PC-9 (cell line): ENCODE results near the gene NFE2. TPM values are rescaled to one million over a fixed set of nuclear protein-coding genes. Genes with fewer than 3 reads are reported as not detected.
A peak's percentile ranks its signal among the peaks of the same experiment; 100 is the strongest.
"Not testable (repeated sequence)": the region's sequence is repeated elsewhere in the genome, so short reads cannot be mapped to it uniquely, and the experiment has no call there.

Experiments
- BruUV-seq: library from RNA; stranded (reverse); fragments of 400-500 nt; replicated peaks from 2 replicates; lab custom pipeline; 2021; lab: Mats Ljungman, UMichigan
- CTCF ChIA-PET: fragments of 300-600 bp; sonication (Branson Sonifier 250); formaldehyde crosslinking; loops from one replicate; lab custom pipeline; 2022; ENCODE audit warnings: antibody characterized with exemption; lab: Charles Lee
- POLR2A ChIA-PET: fragments of 300-600 bp; sonication (Branson Sonifier 250); formaldehyde crosslinking; loops from one replicate; lab custom pipeline; 2022; ENCODE audit warnings: antibody characterized with exemption; ENCODE audit not compliant: unreplicated experiment; lab: Charles Lee
- DNase-seq, 2 experiments: peaks; one replicate each; pipeline versions ENCODE4 v3.0.0 to v3.0.0-alpha.2; 2015 to 2022; ENCODE audit warnings: mixed read lengths in 1 of 2
- H2AFZ ChIP-seq: fragments of 200-600 bp; sonication (generic); 2 replicates; pipeline ENCODE4 v1.8.1; 2017; ENCODE audit warnings: antibody characterized with exemption
- H3F3A ChIP-seq: fragments of 200-600 bp; sonication (generic); 2 replicates; pipeline ENCODE4 v1.8.1; 2017; ENCODE audit warnings: antibody characterized with exemption, mild to moderate bottlenecking, low read depth; ENCODE audit not compliant: insufficient read depth
- H3K27ac ChIP-seq: fragments of 200-600 bp; sonication (generic); 2 replicates; pipeline ENCODE4 v1.6.1; 2016; ENCODE audit warnings: mixed run types
- H3K27me3 ChIP-seq: fragments of 200-600 bp; sonication (generic); 2 replicates; pipeline ENCODE4 v1.6.1; 2016; ENCODE audit warnings: low read depth, mixed run types; ENCODE audit not compliant: insufficient read depth
- H3K36me3 ChIP-seq: fragments of 200-600 bp; sonication (generic); 2 replicates; pipeline ENCODE4 v1.6.1; 2016; ENCODE audit warnings: low read depth, mixed run types
- H3K4me1 ChIP-seq: fragments of 200-600 bp; sonication (generic); replicated peaks from 2 replicates; pipeline ENCODE4 v1.6.1; 2016; ENCODE audit warnings: mixed run types; ENCODE audit not compliant: insufficient read depth
- H3K4me2 ChIP-seq: fragments of 200-600 bp; sonication (generic); 2 replicates; pipeline ENCODE4 v1.6.1; 2017; ENCODE audit warnings: mixed run types
- H3K4me3 ChIP-seq: fragments of 200-600 bp; sonication (generic); 2 replicates; pipeline ENCODE4 v1.6.1; 2016; ENCODE audit warnings: mixed run types
- H3K79me2 ChIP-seq: fragments of 200-600 bp; sonication (generic); 2 replicates; pipeline ENCODE4 v1.6.1; 2017; ENCODE audit warnings: low read depth, mixed run types
- H3K9me2 ChIP-seq: fragments of 200-600 bp; sonication (generic); 2 replicates; pipeline ENCODE4 v1.8.1; 2017; ENCODE audit warnings: mild to moderate bottlenecking; ENCODE audit not compliant: insufficient read depth
- H3K9me3 ChIP-seq: fragments of 200-600 bp; sonication (generic); 2 replicates; pipeline ENCODE4 v1.8.1; 2016; ENCODE audit warnings: low read depth; ENCODE audit not compliant: insufficient read depth
- H4K20me1 ChIP-seq: fragments of 200-600 bp; sonication (generic); 2 replicates; pipeline ENCODE4 v1.8.1; 2017; ENCODE audit not compliant: insufficient read depth
- EZH2 ChIP-seq: fragments of 200-600 bp; sonication (generic); IDR thresholded peaks from 2 replicates; pipeline ENCODE4 v1.8.0; 2017; ENCODE audit warnings: antibody characterized with exemption, low read depth
- intact Hi-C: fragments of 100-400 bp; cut with micrococcal nuclease; formaldehyde crosslinking; loops from one replicate; pipeline ENCODE4 v1.10.0; 2022; ENCODE audit not compliant: unreplicated experiment
- total RNA-seq: library from RNA; stranded (reverse); gene quantifications from 2 replicates; pipeline ENCODE4 v1.2.3, GENCODE V29; 2021
- TF ChIP-seq, protein P1 (sequence below): fragments of 200-600 bp; sonication (generic); conservative IDR thresholded peaks from 2 replicates; pipeline ENCODE4 v1.6.1; 2017; ENCODE audit warnings: mixed run types, antibody characterized with exemption, mild to moderate bottlenecking, moderate library complexity

The NFE2 gene
- total RNA-seq, 1 experiment from 2014 or later, result 1.5 TPM

DNA sequence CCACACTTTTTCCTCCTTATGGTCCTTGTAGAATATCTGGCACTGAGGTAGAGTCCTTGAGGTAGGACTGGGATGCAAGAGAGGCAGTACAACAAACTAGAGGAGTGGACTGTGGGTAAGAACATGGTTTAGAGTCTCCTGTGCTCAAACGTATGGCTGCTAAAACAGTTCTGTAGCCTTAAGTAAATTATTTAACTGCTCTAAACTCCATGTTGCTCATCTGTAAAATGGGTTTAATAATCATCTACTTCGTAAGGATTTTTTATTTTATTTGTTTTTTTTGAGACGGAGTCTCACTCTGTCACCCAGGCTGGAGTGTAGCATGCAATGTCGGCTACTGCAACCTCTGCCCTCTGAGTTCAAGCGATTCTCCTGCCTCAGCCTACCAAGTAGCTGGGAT, 20.5 kb upstream of the NFE2 start:
- intact Hi-C loops, result no loop called here
- no TSS peak for BruUV-seq
- no peaks in the 10 kb centered on the region for H3K9me3 ChIP-seq
- ChIA-PET CTCF (interaction anchor here (0.5 to 0.9 kb wide), 3 partner anchors 17 to 25 kb away, joined by 3 to 16 read pairs (median 5); partner anchors contain the start of gene NFE2), POLR2A (interaction anchor here (0.6 kb wide), 1 partner anchor 11 kb away, joined by 4 read pairs; no protein-coding TSS in a partner anchor)
- no peaks in the 10 kb centered on the region for H3K9me2 ChIP-seq
- no peaks in the 10 kb centered on the region for H3K27me3 ChIP-seq
- H3K79me2 ChIP-seq, result peaks cover 11% of the 10 kb centered on the region
- H3K36me3 ChIP-seq, result no peaks in the 10 kb centered on the region
- H3K27ac ChIP-seq, result no peak overlapping the region
- no peak for DNase-seq
- TF ChIP-seq EZH2, result no peak
- TF ChIP-seq, protein P1, sequence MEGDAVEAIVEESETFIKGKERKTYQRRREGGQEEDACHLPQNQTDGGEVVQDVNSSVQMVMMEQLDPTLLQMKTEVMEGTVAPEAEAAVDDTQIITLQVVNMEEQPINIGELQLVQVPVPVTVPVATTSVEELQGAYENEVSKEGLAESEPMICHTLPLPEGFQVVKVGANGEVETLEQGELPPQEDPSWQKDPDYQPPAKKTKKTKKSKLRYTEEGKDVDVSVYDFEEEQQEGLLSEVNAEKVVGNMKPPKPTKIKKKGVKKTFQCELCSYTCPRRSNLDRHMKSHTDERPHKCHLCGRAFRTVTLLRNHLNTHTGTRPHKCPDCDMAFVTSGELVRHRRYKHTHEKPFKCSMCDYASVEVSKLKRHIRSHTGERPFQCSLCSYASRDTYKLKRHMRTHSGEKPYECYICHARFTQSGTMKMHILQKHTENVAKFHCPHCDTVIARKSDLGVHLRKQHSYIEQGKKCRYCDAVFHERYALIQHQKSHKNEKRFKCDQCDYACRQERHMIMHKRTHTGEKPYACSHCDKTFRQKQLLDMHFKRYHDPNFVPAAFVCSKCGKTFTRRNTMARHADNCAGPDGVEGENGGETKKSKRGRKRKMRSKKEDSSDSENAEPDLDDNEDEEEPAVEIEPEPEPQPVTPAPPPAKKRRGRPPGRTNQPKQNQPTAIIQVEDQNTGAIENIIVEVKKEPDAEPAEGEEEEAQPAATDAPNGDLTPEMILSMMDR, result no peak
- no peak overlapping the region for H3K4me3 ChIP-seq
- peaks cover 6% of the 10 kb centered on the region for H3F3A ChIP-seq
- H2AFZ ChIP-seq, result no peak overlapping the region
- no peak overlapping the region for H3K4me2 ChIP-seq
- H3K4me1 ChIP-seq, result peaks cover 6% of the 10 kb centered on the region
- no peaks in the 10 kb centered on the region for H4K20me1 ChIP-seq

GRCh38 chr12:54312309-54312708, 11.5 kb upstream of the NFE2 start:
- intact Hi-C loops, BruUV-seq, H3K36me3 ChIP-seq, H3K9me2 ChIP-seq, H2AFZ ChIP-seq, H3K4me1 ChIP-seq, POLR2A ChIA-PET, H3K27me3 ChIP-seq, H3K4me3 ChIP-seq, DNase-seq, H3K27ac ChIP-seq, H3K9me3 ChIP-seq, H3K79me2 ChIP-seq, H4K20me1 ChIP-seq, H3K4me2 ChIP-seq, CTCF ChIA-PET: not testable (repeated sequence)
- peaks cover 13% of the 10 kb centered on the region; the same call in 1 of the 2 replicates for H3F3A ChIP-seq

DNA sequence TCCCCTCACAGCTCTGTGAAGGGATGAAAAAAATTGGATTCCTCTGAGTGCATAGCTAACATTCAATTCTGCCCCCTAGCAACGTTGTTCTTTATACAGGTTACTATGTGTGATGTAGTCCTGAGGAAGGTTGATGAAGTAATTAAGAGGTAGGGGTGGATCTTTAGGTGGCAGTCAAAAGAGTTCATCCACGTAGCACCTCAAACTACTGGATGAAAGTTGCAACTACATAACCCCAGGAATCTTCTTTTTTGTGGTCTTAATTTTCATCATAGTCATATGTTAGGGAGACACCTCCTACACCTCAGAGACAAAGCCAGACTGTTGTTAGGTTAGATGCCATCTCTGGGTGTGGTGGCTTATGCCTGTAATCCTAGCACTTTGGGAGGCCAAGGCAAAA, 10.2 kb upstream of the NFE2 start:
- no peaks in the 10 kb centered on the region for H3K9me2 ChIP-seq
- no TSS peak for BruUV-seq
- H4K20me1 ChIP-seq, result no peaks in the 10 kb centered on the region
- H3K27me3 ChIP-seq, result no peaks in the 10 kb centered on the region
- DNase-seq, result peak in 1 of 2 experiments; percentile 54
- peaks cover 16% of the 10 kb centered on the region for H3K4me1 ChIP-seq
- no peak overlapping the region for H2AFZ ChIP-seq
- no peak overlapping the region for H3K4me3 ChIP-seq
- no peak overlapping the region for H3K27ac ChIP-seq
- TF ChIP-seq, protein P1, result no peak
- TF ChIP-seq EZH2, result no peak
- H3K4me2 ChIP-seq, result no peak overlapping the region
- H3F3A ChIP-seq, result peaks cover 20% of the 10 kb centered on the region; the same call in 1 of the 2 replicates
- POLR2A ChIA-PET, result interaction anchor here (0.6 kb wide), 1 partner anchor 53 kb away, joined by 3 read pairs; no protein-coding TSS in a partner anchor
- H3K9me3 ChIP-seq, result no peaks in the 10 kb centered on the region
- CTCF ChIA-PET, result no interaction called here
- no peaks in the 10 kb centered on the region for H3K79me2 ChIP-seq
- intact Hi-C loops, result no loop called here
- H3K36me3 ChIP-seq, result no peaks in the 10 kb centered on the region
